Measurements from ENCODE around the gene GASK1A.

DNA sequence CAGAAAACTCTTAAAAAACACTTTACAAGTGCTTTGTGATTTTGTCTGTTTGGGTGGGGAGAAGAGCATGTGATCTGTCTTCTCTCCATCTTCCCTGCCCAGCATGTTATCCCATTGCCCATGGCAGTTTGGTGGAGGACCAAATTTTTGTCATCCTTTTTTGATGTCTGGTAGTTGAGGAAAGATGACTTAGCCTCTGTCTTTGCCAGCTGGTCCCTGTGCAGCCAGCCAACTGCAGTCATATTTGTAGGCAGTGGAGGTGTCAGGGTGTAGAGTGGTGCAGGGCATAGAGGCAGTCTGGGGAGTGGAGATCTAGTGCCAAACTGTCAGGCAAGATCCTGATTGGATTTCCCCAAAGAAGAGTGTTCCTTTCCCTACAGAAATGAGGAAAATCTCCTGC, 40.7 kb downstream of the GASK1A start:
- TF ChIP-seq, protein P1, sequence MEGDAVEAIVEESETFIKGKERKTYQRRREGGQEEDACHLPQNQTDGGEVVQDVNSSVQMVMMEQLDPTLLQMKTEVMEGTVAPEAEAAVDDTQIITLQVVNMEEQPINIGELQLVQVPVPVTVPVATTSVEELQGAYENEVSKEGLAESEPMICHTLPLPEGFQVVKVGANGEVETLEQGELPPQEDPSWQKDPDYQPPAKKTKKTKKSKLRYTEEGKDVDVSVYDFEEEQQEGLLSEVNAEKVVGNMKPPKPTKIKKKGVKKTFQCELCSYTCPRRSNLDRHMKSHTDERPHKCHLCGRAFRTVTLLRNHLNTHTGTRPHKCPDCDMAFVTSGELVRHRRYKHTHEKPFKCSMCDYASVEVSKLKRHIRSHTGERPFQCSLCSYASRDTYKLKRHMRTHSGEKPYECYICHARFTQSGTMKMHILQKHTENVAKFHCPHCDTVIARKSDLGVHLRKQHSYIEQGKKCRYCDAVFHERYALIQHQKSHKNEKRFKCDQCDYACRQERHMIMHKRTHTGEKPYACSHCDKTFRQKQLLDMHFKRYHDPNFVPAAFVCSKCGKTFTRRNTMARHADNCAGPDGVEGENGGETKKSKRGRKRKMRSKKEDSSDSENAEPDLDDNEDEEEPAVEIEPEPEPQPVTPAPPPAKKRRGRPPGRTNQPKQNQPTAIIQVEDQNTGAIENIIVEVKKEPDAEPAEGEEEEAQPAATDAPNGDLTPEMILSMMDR (IDR thresholded peaks at IDR 0.05; ENCODE audit: extremely low read depth in 1 of 2, insufficient read depth in 1 of 2, low read depth in 1 of 2, low read length in 2 of 2), result no peak
- TF ChIP-seq POLR2A (IDR thresholded peaks at IDR 0.05; ENCODE audit: low read depth, low read length), result no peak
- TF ChIP-seq POLR2AphosphoS5 (IDR thresholded peaks at IDR 0.05; ENCODE audit: insufficient read depth, low read depth, low read length), result no peak
- no peak for TF ChIP-seq MYC (IDR thresholded peaks at IDR 0.05; ENCODE audit: low read depth, low read length)
- TF ChIP-seq MAX (IDR thresholded peaks at IDR 0.05; ENCODE audit: insufficient read depth, insufficient read length), result no peak

Measured in endothelial cell of umbilical vein (primary cell).